Gastrocnemius medialis (tissue), 4 donors: Measurements from ENCODE around the gene SPINK5.

ENCODE experiments used
- POLR2A ChIP-seq, 2 donors: fragments of 450-650 bp; IDR thresholded peaks; one replicate each; pipeline ENCODE4 v1.6.1; 2017; ENCODE audit warnings: antibody characterized with exemption in 2 of 2, mild to moderate bottlenecking in 2 of 2, moderate library complexity in 2 of 2
- TF ChIP-seq, protein P1 (sequence below), 5 experiments: fragments of 450-650 bp in 3 of 5; fragments of 200-600 bp in 2 of 5; sonication (generic) in 2 of 5; IDR thresholded peaks in 4 of 5; conservative IDR thresholded peaks in 1 of 5; 1 replicate in 4 of 5; 2 replicates in 1 of 5; pipeline ENCODE4 v1.5.1; 2016 to 2019; ENCODE audit warnings: antibody characterized with exemption in 5 of 5, mild to moderate bottlenecking in 3 of 5, moderate library complexity in 3 of 5

DNA sequence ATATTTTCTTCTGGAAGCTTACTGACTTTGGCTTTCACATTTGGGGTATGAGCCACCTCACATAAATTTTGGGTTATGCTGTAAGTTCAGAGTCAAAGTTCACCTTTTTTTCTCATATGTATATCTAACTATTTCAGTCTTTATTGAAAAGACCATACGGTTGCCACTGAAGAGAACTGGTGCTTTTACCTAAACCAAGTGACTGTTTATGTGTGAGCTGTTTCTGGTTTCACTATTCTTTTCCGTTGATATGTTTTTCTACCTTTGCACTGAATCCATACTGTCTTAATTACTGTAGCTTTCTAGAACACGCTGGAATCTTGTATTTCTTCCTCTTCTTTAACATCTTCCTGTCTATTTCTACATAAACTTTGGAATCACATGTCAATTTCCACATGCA lies 36.3 kb upstream of the SPINK5 start:
- TF ChIP-seq, protein P1, sequence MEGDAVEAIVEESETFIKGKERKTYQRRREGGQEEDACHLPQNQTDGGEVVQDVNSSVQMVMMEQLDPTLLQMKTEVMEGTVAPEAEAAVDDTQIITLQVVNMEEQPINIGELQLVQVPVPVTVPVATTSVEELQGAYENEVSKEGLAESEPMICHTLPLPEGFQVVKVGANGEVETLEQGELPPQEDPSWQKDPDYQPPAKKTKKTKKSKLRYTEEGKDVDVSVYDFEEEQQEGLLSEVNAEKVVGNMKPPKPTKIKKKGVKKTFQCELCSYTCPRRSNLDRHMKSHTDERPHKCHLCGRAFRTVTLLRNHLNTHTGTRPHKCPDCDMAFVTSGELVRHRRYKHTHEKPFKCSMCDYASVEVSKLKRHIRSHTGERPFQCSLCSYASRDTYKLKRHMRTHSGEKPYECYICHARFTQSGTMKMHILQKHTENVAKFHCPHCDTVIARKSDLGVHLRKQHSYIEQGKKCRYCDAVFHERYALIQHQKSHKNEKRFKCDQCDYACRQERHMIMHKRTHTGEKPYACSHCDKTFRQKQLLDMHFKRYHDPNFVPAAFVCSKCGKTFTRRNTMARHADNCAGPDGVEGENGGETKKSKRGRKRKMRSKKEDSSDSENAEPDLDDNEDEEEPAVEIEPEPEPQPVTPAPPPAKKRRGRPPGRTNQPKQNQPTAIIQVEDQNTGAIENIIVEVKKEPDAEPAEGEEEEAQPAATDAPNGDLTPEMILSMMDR (IDR thresholded peaks at IDR 0.05 in 4 of 5, conservative IDR thresholded peaks at IDR 0.05 in 1 of 5), result no peak
- no peak for TF ChIP-seq POLR2A (IDR thresholded peaks at IDR 0.05)
